HEK293 (cell line): Measurements from ENCODE around the gene ANKRD1.

Experiments
- GLI4 ChIP-seq: fragments of 450-650 bp; formaldehyde crosslinking; IDR thresholded peaks from 2 replicates; pipeline ENCODE4 v1.5.1; 2016; ENCODE audit warnings: missing biosample characterization, missing genetic modification characterization
- GLIS1 ChIP-seq: fragments of 450-650 bp; formaldehyde crosslinking; IDR thresholded peaks from 2 replicates; pipeline ENCODE4 v1.5.1; 2016; ENCODE audit warnings: missing biosample characterization, missing genetic modification characterization
- KLF1 ChIP-seq: fragments of 450-650 bp; formaldehyde crosslinking; IDR thresholded peaks from 2 replicates; pipeline ENCODE4 v1.5.1; 2016; ENCODE audit warnings: missing biosample characterization, missing genetic modification characterization
- KLF10 ChIP-seq: fragments of 450-650 bp; IDR thresholded peaks from 2 replicates; pipeline ENCODE4 v1.5.1; 2018; ENCODE audit warnings: missing biosample characterization, mild to moderate bottlenecking, missing genetic modification characterization
- KLF8 ChIP-seq: fragments of 450-650 bp; formaldehyde crosslinking; IDR thresholded peaks from 2 replicates; pipeline ENCODE4 v1.5.1; 2016; ENCODE audit warnings: missing biosample characterization, missing genetic modification characterization
- OVOL3 ChIP-seq: fragments of 450-650 bp; formaldehyde crosslinking; IDR thresholded peaks from 2 replicates; pipeline ENCODE4 v1.5.1; 2016; ENCODE audit warnings: missing biosample characterization, missing genetic modification characterization
- WT1 ChIP-seq: fragments of 450-650 bp; formaldehyde crosslinking; IDR thresholded peaks from 2 replicates; pipeline ENCODE4 v1.5.1; 2016; ENCODE audit warnings: missing biosample characterization, missing genetic modification characterization
- ZFP41 ChIP-seq: fragments of 450-650 bp; formaldehyde crosslinking; IDR thresholded peaks from 2 replicates; pipeline ENCODE4 v1.5.1; 2016; ENCODE audit warnings: missing biosample characterization, missing genetic modification characterization, borderline replicate concordance
- ZNF132 ChIP-seq: fragments of 450-650 bp; formaldehyde crosslinking; IDR thresholded peaks from 2 replicates; pipeline ENCODE4 v1.5.1; 2017; ENCODE audit warnings: missing biosample characterization, missing genetic modification characterization, borderline replicate concordance
- ZNF174 ChIP-seq: fragments of 450-650 bp; formaldehyde crosslinking; IDR thresholded peaks from 2 replicates; pipeline ENCODE4 v1.5.0; 2017; ENCODE audit warnings: missing biosample characterization, mild to moderate bottlenecking, missing genetic modification characterization
- ZNF2 ChIP-seq: fragments of 450-650 bp; formaldehyde crosslinking; IDR thresholded peaks from 2 replicates; pipeline ENCODE4 v1.5.1; 2016; ENCODE audit warnings: missing biosample characterization, missing genetic modification characterization
- ZNF211 ChIP-seq: fragments of 450-650 bp; formaldehyde crosslinking; IDR thresholded peaks from 2 replicates; pipeline ENCODE4 v1.5.1; 2016; ENCODE audit warnings: low read depth, missing biosample characterization, missing genetic modification characterization
- ZNF239 ChIP-seq: fragments of 450-650 bp; formaldehyde crosslinking; IDR thresholded peaks from 2 replicates; pipeline ENCODE4 v1.5.1; 2016; ENCODE audit warnings: missing biosample characterization, missing genetic modification characterization
- ZNF37A ChIP-seq: fragments of 450-650 bp; IDR thresholded peaks from 2 replicates; pipeline ENCODE4 v1.5.1; 2018; ENCODE audit warnings: missing biosample characterization, missing genetic modification characterization
- ZNF391 ChIP-seq: fragments of 450-650 bp; formaldehyde crosslinking; IDR thresholded peaks from 2 replicates; pipeline ENCODE4 v1.5.1; 2016; ENCODE audit warnings: low read depth, missing biosample characterization, missing genetic modification characterization, borderline replicate concordance
- ZNF473 ChIP-seq: fragments of 450-650 bp; formaldehyde crosslinking; IDR thresholded peaks from 2 replicates; pipeline ENCODE4 v1.5.1; 2017; ENCODE audit warnings: missing biosample characterization, missing genetic modification characterization
- ZNF530 ChIP-seq: fragments of 450-650 bp; formaldehyde crosslinking; IDR thresholded peaks from 2 replicates; pipeline ENCODE4 v1.5.1; 2016; ENCODE audit warnings: low read depth, missing biosample characterization, missing genetic modification characterization
- ZNF549 ChIP-seq: fragments of 450-650 bp; IDR thresholded peaks from 2 replicates; pipeline ENCODE4 v1.5.1; 2018; ENCODE audit warnings: missing biosample characterization, missing genetic modification characterization, mild to moderate bottlenecking, inconsistent platforms, moderate library complexity
- ZNF558 ChIP-seq: fragments of 450-650 bp; formaldehyde crosslinking; IDR thresholded peaks from 2 replicates; pipeline ENCODE4 v1.5.1; 2016; ENCODE audit warnings: missing biosample characterization, missing genetic modification characterization
- ZNF571 ChIP-seq: fragments of 450-650 bp; formaldehyde crosslinking; IDR thresholded peaks from 2 replicates; pipeline ENCODE4 v1.5.0; 2017; ENCODE audit warnings: missing biosample characterization, missing genetic modification characterization
- ZNF600 ChIP-seq: fragments of 450-650 bp; formaldehyde crosslinking; IDR thresholded peaks from 2 replicates; pipeline ENCODE4 v1.5.1; 2016; ENCODE audit warnings: missing biosample characterization, missing genetic modification characterization
- ZNF621 ChIP-seq: fragments of 450-650 bp; formaldehyde crosslinking; IDR thresholded peaks from 2 replicates; pipeline ENCODE4 v1.5.1; 2017; ENCODE audit warnings: missing biosample characterization, missing genetic modification characterization
- ZNF624 ChIP-seq: fragments of 450-650 bp; formaldehyde crosslinking; IDR thresholded peaks from 2 replicates; pipeline ENCODE4 v1.5.1; 2017; ENCODE audit warnings: missing biosample characterization, missing genetic modification characterization
- ZNF626 ChIP-seq: fragments of 450-650 bp; sonication (Bioruptor Pico); formaldehyde crosslinking; IDR thresholded peaks from 2 replicates; pipeline ENCODE4 v1.5.1; 2018; ENCODE audit warnings: missing biosample characterization, missing genetic modification characterization, inconsistent platforms
- ZNF768 ChIP-seq: fragments of 450-650 bp; formaldehyde crosslinking; IDR thresholded peaks from 2 replicates; pipeline ENCODE4 v1.5.1; 2018; ENCODE audit warnings: missing biosample characterization, mild to moderate bottlenecking, missing genetic modification characterization
- ZNF785 ChIP-seq: fragments of 450-650 bp; formaldehyde crosslinking; IDR thresholded peaks from 2 replicates; pipeline ENCODE4 v1.5.1; 2016; ENCODE audit warnings: missing biosample characterization, missing genetic modification characterization
- ZSCAN16 ChIP-seq: fragments of 450-650 bp; formaldehyde crosslinking; IDR thresholded peaks from 2 replicates; pipeline ENCODE4 v1.5.1; 2016; ENCODE audit warnings: missing biosample characterization, missing genetic modification characterization
- TF ChIP-seq, protein P1 (sequence below): fragments of 450-650 bp; formaldehyde crosslinking; IDR thresholded peaks from 2 replicates; pipeline ENCODE4 v1.5.1; 2016; ENCODE audit warnings: missing biosample characterization, missing genetic modification characterization
- TF ChIP-seq, protein P2 (sequence below): fragments of 450-650 bp; formaldehyde crosslinking; IDR thresholded peaks from 2 replicates; pipeline ENCODE4 v1.5.1; 2016; ENCODE audit warnings: missing biosample characterization, missing genetic modification characterization, low read depth
- TF ChIP-seq, protein P3 (sequence below): fragments of 450-650 bp; formaldehyde crosslinking; conservative IDR thresholded peaks from 2 replicates; pipeline ENCODE4 v1.5.1; 2016; ENCODE audit warnings: low read depth, missing biosample characterization, missing genetic modification characterization
- TF ChIP-seq, protein P4 (sequence below): fragments of 450-650 bp; formaldehyde crosslinking; IDR thresholded peaks from 2 replicates; pipeline ENCODE4 v1.5.1; 2017; ENCODE audit warnings: missing biosample characterization, missing genetic modification characterization

ANKRD1 gene

DNA sequence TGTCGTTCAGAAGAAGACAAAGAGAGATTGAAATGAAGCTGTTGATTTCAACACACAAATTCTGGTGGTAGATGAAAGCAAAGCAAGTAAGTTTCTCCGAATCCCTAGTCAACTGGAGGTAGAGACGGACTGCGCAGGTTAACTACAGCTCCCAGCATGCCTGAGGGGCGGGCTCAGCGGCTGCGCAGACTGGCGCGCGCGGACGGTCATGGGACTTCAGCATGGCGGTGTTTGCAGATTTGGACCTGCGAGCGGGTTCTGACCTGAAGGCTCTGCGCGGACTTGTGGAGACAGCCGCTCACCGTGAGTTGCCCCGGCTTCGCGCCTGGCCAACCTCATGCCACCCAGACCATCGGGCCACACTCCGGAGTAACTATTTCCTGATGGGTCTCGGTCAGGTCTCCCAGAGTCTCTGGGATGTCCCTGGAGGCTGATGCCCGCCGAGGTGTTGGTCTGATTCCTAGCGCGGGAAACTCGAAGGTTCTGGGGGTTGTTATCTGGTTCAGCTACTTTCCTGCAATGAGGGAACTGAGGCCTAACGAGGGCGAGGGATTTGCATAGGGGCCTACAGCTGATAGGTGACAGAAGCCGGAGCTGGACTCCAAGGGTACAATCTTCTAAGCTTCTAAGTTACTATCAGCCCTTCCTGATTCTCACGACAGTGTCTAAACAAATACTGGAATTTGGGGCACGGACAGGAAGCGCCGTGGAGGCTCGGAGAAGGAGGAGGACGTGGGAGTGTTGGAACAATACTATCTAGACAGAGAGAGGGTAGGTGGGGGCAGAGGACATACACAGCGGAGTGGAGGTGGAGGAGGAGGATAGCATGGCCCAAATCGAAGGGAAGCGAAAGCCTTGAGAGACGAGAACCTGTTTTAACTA is 48.9 kb downstream of the ANKRD1 start, which contains the start of gene RPP30 (continued):
- TF ChIP-seq, protein P1, sequence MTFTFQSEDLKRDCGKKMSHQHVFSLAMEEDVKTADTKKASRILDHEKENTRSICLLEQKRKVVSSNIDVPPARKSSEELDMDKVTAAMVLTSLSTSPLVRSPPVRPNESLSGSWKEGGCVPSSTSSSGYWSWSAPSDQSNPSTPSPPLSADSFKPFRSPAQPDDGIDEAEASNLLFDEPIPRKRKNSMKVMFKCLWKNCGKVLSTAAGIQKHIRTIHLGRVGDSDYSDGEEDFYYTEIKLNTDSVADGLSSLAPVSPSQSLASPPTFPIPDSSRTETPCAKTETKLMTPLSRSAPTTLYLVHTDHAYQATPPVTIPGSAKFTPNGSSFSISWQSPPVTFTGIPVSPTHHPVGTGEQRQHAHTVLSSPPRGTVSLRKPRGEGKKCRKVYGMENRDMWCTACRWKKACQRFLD (tag by site-specific recombination) = no peak
- TF ChIP-seq GLI4 (tag by site-specific recombination) (no peak), ZNF211 (tag by site-specific recombination) (no peak), ZFP41 (tag by site-specific recombination) (no peak), ZNF174 (tag by site-specific recombination) (no peak), WT1 (tag by site-specific recombination) (no peak), ZNF621 (tag by site-specific recombination) (no peak), ZNF530 (tag by site-specific recombination) (no peak), ZNF768 (tag by site-specific recombination) (no peak), ZNF549 (tag by site-specific recombination) (no peak), ZNF132 (tag by site-specific recombination) (no peak), ZNF624 (no peak), ZSCAN16 (tag by site-specific recombination) (no peak), KLF8 (tag by site-specific recombination) (peak; percentile 48), KLF10 (tag by site-specific recombination) (no peak), ZNF37A (tag by site-specific recombination) (no peak), ZNF473 (tag by site-specific recombination) (no peak), ZNF626 (tag by site-specific recombination) (no peak), ZNF2 (no peak; the same call in none of the 2 replicates), ZNF571 (tag by site-specific recombination) (no peak), GLIS1 (no peak), ZNF239 (no peak), ZNF391 (tag by site-specific recombination) (no peak), KLF1 (tag by site-specific recombination) (0 out of 2 replicates have a peak, but pooled peaks have one; percentile 37), ZNF600 (tag by site-specific recombination) (no peak), ZNF785 (tag by site-specific recombination) (no peak), OVOL3 (tag by site-specific recombination) (no peak), ZNF558 (tag by site-specific recombination) (no peak)
- TF ChIP-seq, protein P2, sequence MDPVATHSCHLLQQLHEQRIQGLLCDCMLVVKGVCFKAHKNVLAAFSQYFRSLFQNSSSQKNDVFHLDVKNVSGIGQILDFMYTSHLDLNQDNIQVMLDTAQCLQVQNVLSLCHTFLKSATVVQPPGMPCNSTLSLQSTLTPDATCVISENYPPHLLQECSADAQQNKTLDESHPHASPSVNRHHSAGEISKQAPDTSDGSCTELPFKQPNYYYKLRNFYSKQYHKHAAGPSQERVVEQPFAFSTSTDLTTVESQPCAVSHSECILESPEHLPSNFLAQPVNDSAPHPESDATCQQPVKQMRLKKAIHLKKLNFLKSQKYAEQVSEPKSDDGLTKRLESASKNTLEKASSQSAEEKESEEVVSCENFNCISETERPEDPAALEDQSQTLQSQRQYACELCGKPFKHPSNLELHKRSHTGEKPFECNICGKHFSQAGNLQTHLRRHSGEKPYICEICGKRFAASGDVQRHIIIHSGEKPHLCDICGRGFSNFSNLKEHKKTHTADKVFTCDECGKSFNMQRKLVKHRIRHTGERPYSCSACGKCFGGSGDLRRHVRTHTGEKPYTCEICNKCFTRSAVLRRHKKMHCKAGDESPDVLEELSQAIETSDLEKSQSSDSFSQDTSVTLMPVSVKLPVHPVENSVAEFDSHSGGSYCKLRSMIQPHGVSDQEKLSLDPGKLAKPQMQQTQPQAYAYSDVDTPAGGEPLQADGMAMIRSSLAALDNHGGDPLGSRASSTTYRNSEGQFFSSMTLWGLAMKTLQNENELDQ = no peak
- TF ChIP-seq, protein P3, sequence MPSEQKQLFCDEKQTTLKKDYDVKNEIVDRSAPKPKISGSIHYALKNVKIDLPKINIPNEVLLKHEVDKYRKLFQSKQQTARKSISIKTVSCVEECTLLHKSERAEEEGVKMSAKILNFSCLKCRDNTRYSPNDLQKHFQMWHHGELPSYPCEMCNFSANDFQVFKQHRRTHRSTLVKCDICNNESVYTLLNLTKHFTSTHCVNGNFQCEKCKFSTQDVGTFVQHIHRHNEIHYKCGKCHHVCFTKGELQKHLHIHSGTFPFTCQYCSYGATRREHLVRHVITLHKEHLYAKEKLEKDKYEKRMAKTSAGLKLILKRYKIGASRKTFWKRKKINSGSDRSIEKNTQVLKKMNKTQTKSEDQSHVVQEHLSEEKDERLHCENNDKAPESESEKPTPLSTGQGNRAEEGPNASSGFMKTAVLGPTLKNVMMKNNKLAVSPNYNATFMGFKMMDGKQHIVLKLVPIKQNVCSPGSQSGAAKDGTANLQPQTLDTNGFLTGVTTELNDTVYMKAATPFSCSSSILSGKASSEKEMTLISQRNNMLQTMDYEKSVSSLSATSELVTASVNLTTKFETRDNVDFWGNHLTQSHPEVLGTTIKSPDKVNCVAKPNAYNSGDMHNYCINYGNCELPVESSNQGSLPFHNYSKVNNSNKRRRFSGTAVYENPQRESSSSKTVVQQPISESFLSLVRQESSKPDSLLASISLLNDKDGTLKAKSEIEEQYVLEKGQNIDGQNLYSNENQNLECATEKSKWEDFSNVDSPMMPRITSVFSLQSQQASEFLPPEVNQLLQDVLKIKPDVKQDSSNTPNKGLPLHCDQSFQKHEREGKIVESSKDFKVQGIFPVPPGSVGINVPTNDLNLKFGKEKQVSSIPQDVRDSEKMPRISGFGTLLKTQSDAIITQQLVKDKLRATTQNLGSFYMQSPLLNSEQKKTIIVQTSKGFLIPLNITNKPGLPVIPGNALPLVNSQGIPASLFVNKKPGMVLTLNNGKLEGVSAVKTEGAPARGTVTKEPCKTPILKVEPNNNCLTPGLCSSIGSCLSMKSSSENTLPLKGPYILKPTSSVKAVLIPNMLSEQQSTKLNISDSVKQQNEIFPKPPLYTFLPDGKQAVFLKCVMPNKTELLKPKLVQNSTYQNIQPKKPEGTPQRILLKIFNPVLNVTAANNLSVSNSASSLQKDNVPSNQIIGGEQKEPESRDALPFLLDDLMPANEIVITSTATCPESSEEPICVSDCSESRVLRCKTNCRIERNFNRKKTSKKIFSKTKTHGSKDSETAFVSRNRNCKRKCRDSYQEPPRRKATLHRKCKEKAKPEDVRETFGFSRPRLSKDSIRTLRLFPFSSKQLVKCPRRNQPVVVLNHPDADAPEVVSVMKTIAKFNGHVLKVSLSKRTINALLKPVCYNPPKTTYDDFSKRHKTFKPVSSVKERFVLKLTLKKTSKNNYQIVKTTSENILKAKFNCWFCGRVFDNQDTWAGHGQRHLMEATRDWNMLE (tag by site-specific recombination) = no peak
- TF ChIP-seq, protein P4, sequence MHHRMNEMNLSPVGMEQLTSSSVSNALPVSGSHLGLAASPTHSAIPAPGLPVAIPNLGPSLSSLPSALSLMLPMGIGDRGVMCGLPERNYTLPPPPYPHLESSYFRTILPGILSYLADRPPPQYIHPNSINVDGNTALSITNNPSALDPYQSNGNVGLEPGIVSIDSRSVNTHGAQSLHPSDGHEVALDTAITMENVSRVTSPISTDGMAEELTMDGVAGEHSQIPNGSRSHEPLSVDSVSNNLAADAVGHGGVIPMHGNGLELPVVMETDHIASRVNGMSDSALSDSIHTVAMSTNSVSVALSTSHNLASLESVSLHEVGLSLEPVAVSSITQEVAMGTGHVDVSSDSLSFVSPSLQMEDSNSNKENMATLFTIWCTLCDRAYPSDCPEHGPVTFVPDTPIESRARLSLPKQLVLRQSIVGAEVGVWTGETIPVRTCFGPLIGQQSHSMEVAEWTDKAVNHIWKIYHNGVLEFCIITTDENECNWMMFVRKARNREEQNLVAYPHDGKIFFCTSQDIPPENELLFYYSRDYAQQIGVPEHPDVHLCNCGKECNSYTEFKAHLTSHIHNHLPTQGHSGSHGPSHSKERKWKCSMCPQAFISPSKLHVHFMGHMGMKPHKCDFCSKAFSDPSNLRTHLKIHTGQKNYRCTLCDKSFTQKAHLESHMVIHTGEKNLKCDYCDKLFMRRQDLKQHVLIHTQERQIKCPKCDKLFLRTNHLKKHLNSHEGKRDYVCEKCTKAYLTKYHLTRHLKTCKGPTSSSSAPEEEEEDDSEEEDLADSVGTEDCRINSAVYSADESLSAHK (tag by site-specific recombination) = no peak
